GM18951 (cell line): ENCODE measurements around the gene TRAPPC3.

ENCODE experiments used
- POLR2A ChIP-seq: IDR thresholded peaks from 4 replicates; pipeline ENCODE4 v1.6.1; 2011; ENCODE audit warnings: mild to moderate bottlenecking; ENCODE audit not compliant: insufficient read length, insufficient read depth; ENCODE audit errors: extremely low read depth
- in situ Hi-C: fragments of 300-500 bp; cut with MboI; formaldehyde crosslinking; loops from one replicate; pipeline ENCODE4 v1.12.0; 2022; ENCODE audit warnings: low sequenced_read_pairs, mixed read lengths, inconsistent platforms; ENCODE audit not compliant: unreplicated experiment

Gene TRAPPC3

DNA sequence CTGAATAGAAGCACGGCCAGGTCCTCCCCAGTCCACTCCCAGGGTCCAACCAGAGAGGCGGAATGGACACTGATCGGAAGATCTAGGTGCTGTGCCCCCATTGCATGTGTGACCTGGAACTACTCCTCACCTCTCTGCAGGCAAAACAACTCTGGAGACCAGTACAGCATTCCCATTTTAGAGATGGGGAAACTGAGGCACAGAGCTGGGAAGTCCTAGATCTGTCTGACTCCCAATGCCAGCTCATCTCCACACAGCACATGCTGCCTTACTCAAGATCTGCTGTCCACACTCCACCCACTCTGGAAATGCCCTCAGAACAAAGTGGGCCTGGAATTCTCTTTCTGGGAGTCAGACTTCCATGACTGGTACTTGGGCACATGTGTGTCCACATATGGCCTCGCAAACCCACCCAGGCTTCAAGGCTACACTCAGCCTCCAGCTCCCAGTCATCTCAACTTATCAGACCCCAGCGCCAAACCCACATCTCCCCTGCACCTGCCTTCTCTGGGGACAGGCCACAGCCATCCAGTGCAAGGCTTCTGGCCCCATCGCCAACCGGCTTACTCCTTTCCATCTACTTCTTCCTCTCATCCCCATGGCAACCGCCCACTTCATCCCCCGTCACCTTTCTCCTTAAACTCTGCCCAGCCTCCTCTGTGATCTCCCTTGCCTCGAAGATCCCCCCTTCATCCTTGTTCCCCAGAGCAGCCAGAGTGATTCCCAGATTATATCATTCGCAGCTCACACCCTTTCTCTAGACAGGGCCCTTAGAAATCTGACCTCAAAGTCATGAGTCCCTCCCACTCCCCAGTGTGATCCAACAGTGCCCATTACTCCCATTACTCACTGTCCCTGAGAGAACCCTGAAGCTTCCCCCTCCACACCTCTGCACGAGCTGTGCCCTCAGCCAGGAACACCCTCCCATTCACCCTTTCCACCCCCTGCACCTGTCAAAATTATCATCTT, 26.9 kb downstream of the TRAPPC3 start:
- in situ Hi-C loops, result no loop called here
- no peak for TF ChIP-seq POLR2A

DNA sequence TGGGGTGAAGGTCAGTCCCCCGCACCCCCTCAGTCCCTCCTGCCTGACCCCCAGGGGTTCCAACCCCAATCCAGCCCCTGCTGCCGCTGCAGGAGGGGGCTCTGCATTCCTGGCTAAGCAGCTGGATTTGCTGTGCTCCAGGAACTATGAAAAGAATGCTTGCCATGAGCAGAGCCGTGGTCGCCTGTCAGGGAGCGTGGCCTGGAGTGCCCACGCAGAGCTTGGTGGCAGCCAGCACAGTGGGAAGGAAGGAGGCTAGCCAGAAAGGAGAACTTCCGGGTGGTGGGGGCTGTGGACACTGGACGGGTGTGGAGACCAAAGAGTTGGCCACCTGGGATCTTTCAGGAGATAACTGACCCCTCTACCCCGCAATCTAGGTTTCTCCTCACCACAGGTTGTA, 29.8 kb downstream of the TRAPPC3 start:
- TF ChIP-seq POLR2A, result no peak
- in situ Hi-C loops, result no loop called here

DNA sequence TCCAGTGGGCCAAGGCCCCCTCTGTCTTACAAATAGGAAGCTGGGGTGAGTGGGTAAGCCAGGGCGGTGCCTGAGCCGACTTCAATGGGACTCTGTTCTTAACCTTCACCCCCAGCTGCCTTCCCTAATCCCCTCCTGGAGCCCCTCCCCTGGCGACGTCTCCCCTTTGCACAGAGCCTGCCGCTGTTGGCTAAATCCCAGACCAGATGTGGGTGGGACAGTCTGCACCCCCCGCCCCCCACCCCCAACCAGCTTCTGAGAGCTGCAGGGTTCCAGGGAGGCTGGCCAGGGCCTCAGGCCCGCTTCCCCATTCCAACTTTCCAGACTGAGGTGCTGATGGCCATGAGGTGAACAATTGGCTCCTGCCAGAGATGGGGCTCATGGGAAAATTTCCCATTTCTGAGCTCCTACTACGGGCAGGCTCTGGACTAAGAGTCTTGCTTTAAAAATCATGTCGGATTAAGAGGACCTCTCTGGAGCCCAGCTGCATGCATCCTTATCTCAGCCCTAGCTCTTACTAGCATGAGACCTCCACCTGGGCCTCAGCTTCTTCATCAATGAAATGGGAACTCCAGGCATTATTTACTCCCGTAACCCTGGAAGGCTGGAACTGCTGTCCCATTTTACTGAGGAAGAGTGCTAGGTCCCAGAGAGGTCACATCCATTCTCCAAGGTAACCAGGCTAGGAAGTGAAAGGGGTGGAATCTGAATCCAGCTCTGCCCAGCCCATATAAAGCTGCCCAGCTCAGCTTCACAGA, 30.7 kb downstream of the TRAPPC3 start:
- TF ChIP-seq POLR2A, result no peak
- in situ Hi-C loops, result no loop called here

DNA sequence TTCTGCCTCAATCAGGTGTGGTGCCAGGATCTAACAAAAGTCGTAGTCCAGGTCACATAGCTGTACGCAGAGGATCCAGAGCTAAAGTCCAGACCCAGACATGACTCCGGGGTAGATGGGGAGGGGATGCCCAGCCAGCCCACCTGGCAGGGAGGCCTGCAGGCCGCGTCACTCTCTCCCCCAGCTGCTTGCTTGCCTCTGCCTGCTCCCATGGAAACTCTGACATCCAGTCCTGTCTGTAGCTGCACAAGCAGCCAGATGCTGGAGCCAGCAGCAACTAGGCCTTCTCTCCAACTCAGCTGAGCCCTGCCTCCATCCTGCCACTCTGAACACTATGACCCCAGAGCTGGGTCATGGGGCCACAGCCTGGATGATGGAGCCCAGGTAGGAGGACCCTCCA, 32.4 kb downstream of the TRAPPC3 start:
- TF ChIP-seq POLR2A, result no peak
- in situ Hi-C loops, result no loop called here

DNA sequence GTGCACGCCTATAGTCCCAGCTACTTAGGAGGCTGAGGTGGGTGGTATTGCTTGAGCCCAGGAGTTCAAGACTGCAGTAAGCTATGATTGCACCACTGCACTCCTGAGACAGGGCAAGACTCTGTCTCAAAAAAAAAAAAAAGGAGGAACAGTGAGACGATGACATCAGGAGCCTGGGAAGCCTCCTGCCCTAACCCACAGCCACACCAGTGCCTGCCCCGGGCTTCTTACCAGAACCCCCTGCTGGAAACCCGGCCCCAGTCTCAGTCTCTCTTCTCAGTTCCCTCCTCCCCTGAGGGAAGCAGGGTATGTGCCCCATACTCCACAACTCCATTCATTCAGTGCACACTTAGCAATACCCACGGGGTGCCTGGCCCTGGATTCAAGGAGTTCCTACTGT, 33.4 kb downstream of the TRAPPC3 start:
- TF ChIP-seq POLR2A, result no peak
- in situ Hi-C loops, result no loop called here

DNA sequence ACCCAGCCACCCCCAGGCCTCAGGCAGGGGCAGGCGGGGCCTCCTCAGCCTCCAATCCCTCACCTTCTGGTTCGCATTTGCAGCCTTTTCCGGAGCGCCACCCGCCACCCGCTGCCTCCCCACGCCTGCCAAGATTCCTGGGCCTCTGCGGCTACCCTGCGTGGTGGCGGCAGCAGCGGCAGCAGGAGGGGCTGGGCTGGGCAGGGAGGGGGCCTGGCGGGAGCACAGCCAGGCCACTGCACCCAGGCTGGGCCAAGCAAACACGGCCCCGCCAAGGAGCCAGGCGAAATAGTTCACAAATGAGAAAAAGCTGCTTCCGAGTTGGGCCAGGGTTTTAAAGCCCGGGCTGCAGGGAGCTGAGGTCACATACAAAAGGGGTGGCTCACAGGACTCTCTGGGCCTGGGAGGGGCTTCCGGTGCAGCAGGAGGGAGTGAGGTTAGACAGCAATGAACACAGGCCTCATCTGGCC, 34.1 kb downstream of the TRAPPC3 start:
- in situ Hi-C loops, result no loop called here
- no peak for TF ChIP-seq POLR2A

DNA sequence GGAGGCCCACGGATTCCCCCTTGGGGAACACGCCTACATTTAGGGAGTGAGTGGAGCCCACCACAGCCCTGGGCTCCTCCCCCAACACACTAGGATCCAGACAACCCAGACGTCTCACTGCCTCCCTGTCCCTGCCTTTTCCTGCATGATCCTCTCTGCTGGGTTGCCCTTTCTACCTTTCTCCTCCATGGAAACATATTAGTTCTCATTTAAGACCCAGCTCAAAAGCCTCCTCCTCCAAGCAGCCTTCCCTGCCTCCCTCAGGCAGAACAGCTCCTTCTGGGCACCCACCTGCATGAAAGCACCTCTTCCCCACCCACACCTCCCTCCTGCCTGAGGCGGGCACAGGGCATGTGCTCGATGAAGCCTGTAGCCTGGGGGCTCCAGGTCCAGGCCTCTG, 34.9 kb downstream of the TRAPPC3 start:
- no peak for TF ChIP-seq POLR2A
- in situ Hi-C loops, result no loop called here

DNA sequence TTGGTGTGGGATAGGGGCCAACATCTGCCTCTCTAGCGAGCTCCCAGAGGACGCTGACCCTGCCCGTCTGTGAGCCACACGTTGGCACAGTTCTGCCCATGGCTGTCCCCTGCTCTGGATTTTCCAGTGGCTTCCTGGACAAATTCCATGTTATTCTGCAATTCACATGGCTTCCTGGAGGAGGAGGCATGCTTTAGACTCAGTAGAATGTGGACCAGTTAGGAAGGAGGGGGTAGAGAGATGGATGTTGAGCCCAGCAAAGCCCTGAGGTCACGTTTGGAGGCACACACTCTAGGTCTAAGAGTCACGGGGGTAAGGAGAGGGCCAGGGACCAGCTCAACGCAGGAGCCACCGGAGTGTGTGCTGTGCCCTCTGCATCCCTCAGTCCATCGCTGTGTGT, 36.5 kb downstream of the TRAPPC3 start:
- in situ Hi-C loops, result no loop called here
- no peak for TF ChIP-seq POLR2A

DNA sequence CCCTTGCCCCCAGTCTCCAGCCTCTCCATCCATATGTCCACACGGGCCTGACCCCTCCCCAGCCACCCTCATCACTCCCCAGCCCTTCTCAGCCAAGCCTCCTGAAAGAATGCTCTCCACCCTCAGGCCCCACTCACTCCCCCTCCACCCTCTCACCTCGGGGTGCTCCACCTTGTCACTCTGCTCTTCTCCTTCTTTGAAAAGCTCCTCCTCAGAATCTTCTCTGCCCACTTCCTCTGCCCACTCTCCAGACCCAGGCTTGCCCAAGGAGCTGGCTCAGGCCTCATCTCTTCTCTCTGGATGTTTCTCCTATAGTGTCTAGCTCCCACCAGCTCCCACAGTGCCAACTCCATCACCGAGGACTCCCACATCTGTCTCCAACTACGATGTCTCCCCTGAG, 38.1 kb downstream of the TRAPPC3 start:
- in situ Hi-C loops, result no loop called here
- no peak for TF ChIP-seq POLR2A

DNA sequence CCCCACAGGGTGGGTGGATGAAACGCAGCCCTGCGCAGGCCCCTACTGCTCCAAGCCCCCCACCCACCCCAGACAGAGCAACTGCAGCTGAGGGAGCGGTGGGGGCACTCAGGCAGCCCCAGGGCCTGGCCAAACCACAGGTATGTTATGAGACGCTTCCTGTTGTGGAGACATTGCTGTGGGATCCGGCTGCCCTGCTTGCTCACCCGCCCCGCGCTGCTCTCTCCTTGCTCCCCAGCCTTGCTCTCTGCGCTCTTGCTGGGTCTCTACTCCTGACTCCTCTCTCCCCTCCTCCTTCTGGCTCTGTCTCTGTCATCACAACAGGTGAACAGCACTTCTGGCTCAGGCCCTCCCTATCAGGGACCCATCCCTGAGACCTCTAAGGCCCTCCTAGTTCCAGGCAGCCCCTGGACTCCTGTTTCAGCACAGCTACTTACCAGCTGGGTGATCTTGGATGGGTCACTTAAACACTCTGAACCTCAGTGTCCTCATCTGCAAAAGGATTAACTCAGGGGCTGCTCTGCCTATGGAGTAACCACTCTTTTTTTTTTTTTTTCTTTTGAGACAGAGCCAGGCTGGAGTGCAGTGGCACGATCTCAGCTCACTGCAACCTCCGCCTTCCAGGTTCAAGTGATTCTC, 40.1 kb downstream of the TRAPPC3 start:
- in situ Hi-C loops, result loop anchor here (10.0 kb wide), 1 partner anchor 176 kb away; no protein-coding TSS in a partner anchor
- TF ChIP-seq POLR2A, result no peak

DNA sequence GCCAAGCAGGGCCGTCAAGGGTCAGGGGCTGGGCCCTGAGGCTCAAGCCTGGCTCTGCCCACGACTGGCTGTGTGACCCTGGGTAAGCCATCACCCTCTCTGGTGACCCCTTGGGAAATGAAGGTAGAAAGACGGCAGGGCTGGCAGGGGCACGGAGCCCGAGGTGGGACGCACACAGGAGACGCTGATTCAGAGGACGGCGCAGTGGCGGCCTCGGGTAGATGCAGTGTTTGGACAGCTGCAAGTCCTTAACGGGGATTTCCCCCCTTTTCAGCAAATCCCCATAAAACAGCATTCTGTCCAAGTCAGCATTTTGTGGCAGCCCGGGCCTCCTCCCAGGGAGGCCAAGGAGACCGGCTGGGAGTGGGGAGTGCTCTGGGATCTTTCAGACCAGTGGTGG, 41.0 kb downstream of the TRAPPC3 start:
- in situ Hi-C loops, result loop anchor here (10.0 kb wide), 1 partner anchor 176 kb away; no protein-coding TSS in a partner anchor
- no peak for TF ChIP-seq POLR2A

DNA sequence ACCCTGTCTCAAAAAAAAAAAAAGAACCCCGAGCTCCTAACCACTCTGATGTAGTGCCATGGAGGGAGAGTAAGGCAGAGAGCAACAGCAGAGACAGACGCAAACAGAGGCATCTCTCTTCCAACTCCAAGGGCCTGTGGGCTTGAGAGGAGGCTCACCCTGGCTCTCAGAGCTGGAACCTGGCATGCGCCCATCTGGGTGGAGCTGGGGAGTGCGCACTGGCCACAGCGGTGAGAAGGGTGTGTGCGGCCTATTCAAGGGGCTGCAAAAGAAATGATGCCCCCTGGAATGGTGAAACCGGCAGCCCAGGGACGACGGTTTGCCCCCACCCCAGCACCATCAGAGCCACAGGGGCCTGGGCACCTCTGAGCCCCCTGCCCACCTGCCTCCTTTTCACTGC, 41.9 kb downstream of the TRAPPC3 start:
- TF ChIP-seq POLR2A, result no peak
- in situ Hi-C loops, result loop anchor here (10.0 kb wide), 1 partner anchor 177 kb away; no protein-coding TSS in a partner anchor

DNA sequence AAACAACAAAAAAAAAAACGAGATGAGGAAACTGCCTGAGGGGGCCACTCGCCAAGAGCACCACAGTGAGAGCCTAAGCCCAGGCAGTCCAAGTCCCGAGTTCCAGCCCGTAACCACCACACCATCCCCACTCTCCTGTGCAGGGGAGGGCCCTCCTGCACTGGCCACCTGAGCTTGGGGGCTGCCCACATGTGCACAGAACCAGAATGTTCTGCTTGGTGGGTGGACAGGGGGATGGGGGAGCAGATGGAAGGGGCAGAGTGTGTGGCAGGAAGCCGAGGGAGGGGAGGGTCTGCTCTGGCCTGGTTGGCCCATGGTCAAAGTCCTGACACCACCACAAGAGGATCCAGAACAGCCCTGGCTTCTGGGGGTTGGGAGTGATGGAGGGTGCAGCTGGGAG, 43.0 kb downstream of the TRAPPC3 start:
- no peak for TF ChIP-seq POLR2A
- in situ Hi-C loops, result loop anchor here (10.0 kb wide), 1 partner anchor 179 kb away; no protein-coding TSS in a partner anchor
